Measurements from ENCODE around the gene ARMC9. TPM values are rescaled to one million over a fixed set of nuclear protein-coding genes. Genes with fewer than 3 reads are reported as not detected.

The ARMC9 gene
- total RNA-seq, 2 experiments from 2014 or later, result 2.3 to 2.5 TPM

- Mint-ChIP-seq H3K27me3 (no peaks in the 10 kb centered on the region), H3K36me3 (ENCODE audit: low read depth) (no peaks in the 10 kb centered on the region), H3K27ac (no peak overlapping the region), H3K4me1 (no peaks in the 10 kb centered on the region), H3K4me3 (no peak overlapping the region), H3K9me3 (ENCODE audit: low read depth) (no peaks in the 10 kb centered on the region)
- no peak for ATAC-seq
- ChIA-PET CTCF (interaction anchor here (0.6 kb wide), 1 partner anchor 292 kb away, joined by 4 read pairs; no protein-coding TSS in a partner anchor), POLR2A (interaction anchor here (0.6 kb wide), 1 partner anchor 232 kb away, joined by 7 read pairs; no protein-coding TSS in a partner anchor)
- no peak for DNase-seq
- intact Hi-C loops (cut with DNase I, micrococcal nuclease), result no loop called here
Measured at GRCh38 chr2:231336236-231336635, 137.8 kb downstream of the ARMC9 start.

- Mint-ChIP-seq H3K4me1 (no peaks in the 10 kb centered on the region), H3K27me3 (no peaks in the 10 kb centered on the region), H3K4me3 (no peak overlapping the region), H3K27ac (no peak overlapping the region), H3K36me3 (ENCODE audit: low read depth) (no peaks in the 10 kb centered on the region), H3K9me3 (ENCODE audit: low read depth) (no peaks in the 10 kb centered on the region)
- CTCF ChIA-PET, result interaction anchor here (0.6 kb wide), 1 partner anchor 292 kb away, joined by 4 read pairs; no protein-coding TSS in a partner anchor
- intact Hi-C loops (cut with DNase I, micrococcal nuclease), result no loop called here
- ATAC-seq, result no peak
- no peak for DNase-seq
- POLR2A ChIA-PET, result no interaction called here
Measured at GRCh38 chr2:231336700-231337099, 138.3 kb downstream of the ARMC9 start.

DNA sequence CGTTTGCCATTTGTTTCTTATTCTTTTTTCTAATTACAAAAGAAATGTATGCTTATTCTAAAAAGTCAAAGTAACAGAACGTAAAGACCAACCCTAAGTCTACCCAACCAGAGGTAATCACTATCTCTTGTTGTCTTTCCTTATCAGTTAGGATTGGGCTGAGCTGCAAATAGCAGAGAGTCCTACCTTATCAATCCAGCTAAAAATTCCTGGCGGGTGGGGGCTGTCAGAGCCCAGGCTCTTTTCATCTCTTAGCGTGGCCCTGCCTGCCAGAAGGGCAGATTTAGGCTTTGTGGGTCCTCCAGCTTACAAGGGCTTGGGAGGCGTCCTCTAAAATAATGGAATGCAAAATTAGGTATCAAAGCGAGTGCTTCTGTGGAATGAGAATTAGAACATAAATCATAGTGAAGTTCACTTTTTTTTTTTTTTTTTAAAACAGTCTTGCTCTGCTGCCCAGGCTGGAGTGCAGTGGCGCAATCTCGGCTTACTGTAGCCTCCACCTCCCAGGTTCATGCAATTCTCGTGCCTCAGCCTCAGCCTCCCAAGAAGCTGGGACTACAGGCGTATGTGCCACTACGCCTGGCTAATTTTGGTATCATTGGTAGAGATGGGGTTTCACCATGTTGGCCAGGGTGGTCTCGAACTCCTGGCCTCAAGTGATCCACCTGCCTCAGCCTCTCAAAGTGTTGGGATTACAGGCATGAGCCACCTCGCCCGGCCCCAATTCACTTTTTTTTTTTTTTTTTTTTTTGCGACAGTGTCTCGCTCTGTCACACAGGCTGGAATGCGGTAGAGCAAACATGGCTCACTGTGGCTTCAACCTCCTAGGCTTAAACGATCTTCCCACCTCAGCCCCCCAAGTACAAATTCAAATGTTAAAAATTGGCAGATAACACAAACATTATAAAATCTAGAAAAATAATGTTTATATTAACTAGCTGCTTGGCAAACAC, 139.7 kb downstream of the ARMC9 start:
- Mint-ChIP-seq H3K4me1 (no peaks in the 10 kb centered on the region), H3K36me3 (ENCODE audit: low read depth) (no peaks in the 10 kb centered on the region), H3K9me3 (ENCODE audit: low read depth) (no peaks in the 10 kb centered on the region), H3K27me3 (no peaks in the 10 kb centered on the region), H3K4me3 (no peak overlapping the region), H3K27ac (no peak overlapping the region)
- intact Hi-C loops (cut with DNase I, micrococcal nuclease), result no loop called here
- ATAC-seq, result no peak
- DNase-seq, result no peak
- CTCF ChIA-PET, result interaction anchor here (0.6 to 0.7 kb wide), 2 partner anchors 115 to 569 kb away, joined by 4 read pairs; no protein-coding TSS in a partner anchor
- POLR2A ChIA-PET, result no interaction called here

- Mint-ChIP-seq H3K4me1 (no peaks in the 10 kb centered on the region), H3K27me3 (no peaks in the 10 kb centered on the region), H3K9me3 (ENCODE audit: low read depth) (no peaks in the 10 kb centered on the region), H3K36me3 (ENCODE audit: low read depth) (no peaks in the 10 kb centered on the region), H3K27ac (no peak overlapping the region), H3K4me3 (no peak overlapping the region)
- DNase-seq, result no peak
- ATAC-seq, result no peak
- POLR2A ChIA-PET, result no interaction called here
- intact Hi-C loops (cut with DNase I, micrococcal nuclease), result no loop called here
- CTCF ChIA-PET, result no interaction called here
Measured at GRCh38 chr2:231339316-231339715, 140.9 kb downstream of the ARMC9 start.

DNA sequence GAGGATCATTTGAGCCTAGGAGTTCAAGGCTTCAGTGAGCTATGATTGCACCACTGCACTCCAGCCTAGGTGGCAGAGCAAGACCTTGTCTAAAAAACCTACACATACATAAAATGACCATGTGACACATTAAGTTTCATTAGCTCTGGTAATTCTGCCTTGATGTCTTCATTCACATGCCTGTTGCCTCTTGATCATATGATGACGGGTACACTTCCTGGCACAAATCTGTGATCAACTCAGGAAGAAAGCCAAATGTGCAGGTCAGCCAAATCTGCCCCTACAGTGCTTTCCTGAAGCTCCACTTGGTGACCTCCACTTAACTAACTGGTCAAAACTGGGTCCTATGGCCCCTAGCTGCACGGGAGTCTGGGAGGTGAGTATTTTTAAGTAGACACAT, 142.7 kb downstream of the ARMC9 start:
- ChIA-PET CTCF (interaction anchor here (1.2 kb wide), 1 partner anchor 239 kb away, joined by 5 read pairs; no protein-coding TSS in a partner anchor), POLR2A (no interaction called here)
- Mint-ChIP-seq H3K4me1 (no peaks in the 10 kb centered on the region), H3K36me3 (ENCODE audit: low read depth) (no peaks in the 10 kb centered on the region), H3K27me3 (no peaks in the 10 kb centered on the region), H3K27ac (no peak overlapping the region), H3K9me3 (ENCODE audit: low read depth) (no peaks in the 10 kb centered on the region), H3K4me3 (no peak overlapping the region)
- intact Hi-C loops (cut with DNase I, micrococcal nuclease), result no loop called here
- ATAC-seq, result no peak
- no peak for DNase-seq

DNA sequence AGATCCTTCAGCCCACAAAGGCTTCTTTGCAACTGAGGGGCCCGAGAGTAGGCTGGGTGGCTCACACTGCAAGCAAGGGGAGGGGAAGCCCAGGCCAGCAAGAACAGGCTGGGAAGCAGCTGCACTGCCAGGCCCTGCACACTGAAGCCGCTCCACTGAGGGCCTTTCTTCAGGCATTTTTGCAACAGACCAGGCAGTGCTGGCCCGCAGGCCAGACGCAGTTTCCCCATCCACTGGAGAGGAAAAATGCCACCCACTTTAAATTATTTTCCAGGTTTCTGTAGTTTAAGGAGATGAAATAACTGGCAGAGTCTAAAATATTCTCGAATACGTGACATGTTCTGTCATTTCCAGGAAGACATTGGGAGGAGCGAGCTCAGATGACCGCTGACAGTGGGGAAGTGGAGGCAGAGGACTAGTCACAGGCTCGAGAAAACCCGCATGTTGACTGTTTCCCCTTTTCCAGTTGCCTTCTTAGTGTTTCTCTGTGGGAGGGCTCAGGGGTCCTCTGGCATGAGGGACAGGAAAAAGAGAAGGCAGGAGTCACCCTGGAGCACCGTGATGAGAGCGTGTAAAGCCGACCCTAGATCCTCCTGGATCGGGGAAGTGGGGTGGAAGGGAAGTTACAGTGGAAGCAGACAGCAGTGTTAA, 143.8 kb downstream of the ARMC9 start:
- Mint-ChIP-seq H3K4me3 (no peak overlapping the region), H3K36me3 (ENCODE audit: low read depth) (no peaks in the 10 kb centered on the region), H3K27me3 (no peaks in the 10 kb centered on the region), H3K27ac (no peak overlapping the region), H3K9me3 (ENCODE audit: low read depth) (no peaks in the 10 kb centered on the region), H3K4me1 (no peaks in the 10 kb centered on the region)
- intact Hi-C loops (cut with DNase I, micrococcal nuclease), result no loop called here
- DNase-seq, result no peak
- ChIA-PET CTCF (no interaction called here), POLR2A (no interaction called here)
- ATAC-seq, result no peak

- H3K27me3 Mint-ChIP-seq, result no peaks in the 10 kb centered on the region
- H3K27ac Mint-ChIP-seq, result no peak overlapping the region
- H3K4me3 Mint-ChIP-seq, result no peak overlapping the region
- H3K36me3 Mint-ChIP-seq (ENCODE audit: low read depth), result no peaks in the 10 kb centered on the region
- no peaks in the 10 kb centered on the region for H3K4me1 Mint-ChIP-seq
- no peak for DNase-seq
- H3K9me3 Mint-ChIP-seq (ENCODE audit: low read depth), result no peaks in the 10 kb centered on the region
- no peak for ATAC-seq
- ChIA-PET POLR2A (no interaction called here), CTCF (no interaction called here)
- intact Hi-C loops (cut with DNase I, micrococcal nuclease), result no loop called here
Measured at GRCh38 chr2:231343006-231343710, 144.7 kb downstream of the ARMC9 start.

GRCh38 chr2:231343988-231344387, 145.6 kb downstream of the ARMC9 start:
- Mint-ChIP-seq H3K4me3 (no peak overlapping the region), H3K4me1 (no peaks in the 10 kb centered on the region), H3K9me3 (ENCODE audit: low read depth) (no peaks in the 10 kb centered on the region), H3K27me3 (no peaks in the 10 kb centered on the region), H3K36me3 (ENCODE audit: low read depth) (no peaks in the 10 kb centered on the region), H3K27ac (no peak overlapping the region)
- ATAC-seq (no peak), DNase-seq (no peak)
- POLR2A ChIA-PET, result no interaction called here
- CTCF ChIA-PET, result no interaction called here
- intact Hi-C loops (cut with DNase I, micrococcal nuclease), result no loop called here

DNA sequence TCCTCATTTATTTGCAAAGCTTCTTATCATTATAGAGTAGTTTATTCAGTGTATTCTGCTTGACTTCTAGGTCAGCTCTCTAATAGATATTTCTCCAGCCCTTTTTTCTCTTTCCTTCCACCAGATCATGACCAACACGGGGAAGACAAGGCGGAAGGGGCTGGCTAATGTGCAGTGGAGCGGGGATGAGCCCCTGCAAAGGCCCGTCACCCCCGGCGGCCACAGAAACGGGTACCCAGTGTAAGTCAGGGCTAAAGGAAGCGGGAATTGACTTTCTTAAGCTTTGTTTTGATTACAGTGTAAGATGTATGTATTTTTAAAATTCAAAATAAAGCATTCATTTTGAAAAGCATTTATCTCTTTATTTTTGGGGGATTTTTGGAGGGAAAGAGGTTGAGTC, 146.4 kb downstream of the ARMC9 start:
- Mint-ChIP-seq H3K4me1 (no peaks in the 10 kb centered on the region), H3K36me3 (ENCODE audit: low read depth) (no peaks in the 10 kb centered on the region), H3K4me3 (no peak overlapping the region), H3K9me3 (ENCODE audit: low read depth) (no peaks in the 10 kb centered on the region), H3K27ac (no peak overlapping the region), H3K27me3 (no peaks in the 10 kb centered on the region)
- intact Hi-C loops (cut with DNase I, micrococcal nuclease), result no loop called here
- DNase-seq (no peak), ATAC-seq (no peak)
- ChIA-PET POLR2A (no interaction called here), CTCF (interaction anchor here (0.7 kb wide), 1 partner anchor 48 kb away, joined by 4 read pairs; no protein-coding TSS in a partner anchor)

DNA sequence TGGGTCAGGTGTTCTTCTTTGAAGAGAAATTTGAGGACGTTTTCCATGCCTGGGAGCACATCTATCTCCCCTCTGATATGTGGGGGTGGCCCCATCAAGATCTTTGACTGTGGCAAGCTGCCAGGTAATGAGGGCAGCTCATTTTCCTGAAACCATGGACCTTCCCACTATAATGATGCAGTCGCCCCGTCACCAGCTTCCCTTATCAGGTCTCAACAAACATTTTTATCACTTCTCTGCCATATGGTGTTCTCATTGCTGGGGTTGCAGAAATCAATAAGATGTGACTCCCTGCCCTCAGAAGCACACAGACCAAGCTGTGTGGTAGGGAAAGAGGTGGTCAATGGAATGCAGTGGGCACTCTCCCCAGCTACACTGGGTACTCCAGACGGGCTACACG, 148.7 kb downstream of the ARMC9 start:
- H3K27me3 Mint-ChIP-seq, result no peaks in the 10 kb centered on the region
- H3K9me3 Mint-ChIP-seq (ENCODE audit: low read depth), result no peaks in the 10 kb centered on the region
- no peak overlapping the region for H3K4me3 Mint-ChIP-seq
- intact Hi-C loops (cut with DNase I, micrococcal nuclease), result no loop called here
- ATAC-seq (no peak), DNase-seq (no peak)
- no peak overlapping the region for H3K27ac Mint-ChIP-seq
- CTCF ChIA-PET, result no interaction called here
- no peaks in the 10 kb centered on the region for H3K4me1 Mint-ChIP-seq
- POLR2A ChIA-PET, result no interaction called here
- no peaks in the 10 kb centered on the region for H3K36me3 Mint-ChIP-seq (ENCODE audit: low read depth)

GRCh38 chr2:231347638-231348037, 149.2 kb downstream of the ARMC9 start:
- H3K27ac Mint-ChIP-seq, result no peak overlapping the region
- POLR2A ChIA-PET, result interaction anchor here (0.6 kb wide), 1 partner anchor 104 kb away, joined by 3 read pairs; no protein-coding TSS in a partner anchor
- CTCF ChIA-PET, result no interaction called here
- ATAC-seq, result no peak
- no peaks in the 10 kb centered on the region for H3K36me3 Mint-ChIP-seq (ENCODE audit: low read depth)
- no peak overlapping the region for H3K4me3 Mint-ChIP-seq
- intact Hi-C loops (cut with DNase I, micrococcal nuclease), result no loop called here
- H3K4me1 Mint-ChIP-seq, result no peaks in the 10 kb centered on the region
- no peak for DNase-seq
- H3K9me3 Mint-ChIP-seq (ENCODE audit: low read depth), result no peaks in the 10 kb centered on the region
- H3K27me3 Mint-ChIP-seq, result no peaks in the 10 kb centered on the region

Data from activated CD4-positive, alpha-beta T cell treated with anti-CD3 and anti-CD28 coated beads for 36 hours (primary cell).